Fibroblast of lung (primary cell): Measurements from ENCODE around the gene ZP4. TPM values are rescaled to one million over a fixed set of nuclear protein-coding genes. Genes with fewer than 3 reads are reported as not detected.
A peak's percentile ranks its signal among the peaks of the same experiment; 100 is the strongest.

Experiments used
- DNase-seq, 2 donors: peaks; one replicate each; pipeline versions ENCODE4 v3.0.0 to v3.0.0-alpha.2; 2010; ENCODE audit warnings: low read depth in 2 of 2
- H2AFZ ChIP-seq: 2 replicates; pipeline ENCODE4 v1.5.1; 2012; ENCODE audit warnings: low read length, control low read depth, inconsistent platforms
- H3K27ac ChIP-seq: 2 replicates; pipeline ENCODE4 v1.5.1; 2011; ENCODE audit warnings: low read length, control low read depth; ENCODE audit not compliant: insufficient read depth
- H3K27me3 ChIP-seq: 2 replicates; pipeline ENCODE4 v1.5.1; 2011; ENCODE audit warnings: mild to moderate bottlenecking, low read length; ENCODE audit not compliant: control insufficient read depth, insufficient read depth
- H3K36me3 ChIP-seq: 2 replicates; pipeline ENCODE4 v1.5.1; 2011; ENCODE audit warnings: low read length; ENCODE audit not compliant: control insufficient read depth, insufficient read depth
- H3K4me1 ChIP-seq: 2 replicates; pipeline ENCODE4 v1.5.1; 2011; ENCODE audit warnings: low read length; ENCODE audit not compliant: control insufficient read depth, insufficient read depth; ENCODE audit errors: extremely low read depth
- H3K4me2 ChIP-seq: 2 replicates; pipeline ENCODE4 v1.5.1; 2011; ENCODE audit warnings: low read length, control low read depth; ENCODE audit not compliant: insufficient read depth; ENCODE audit errors: extremely low read depth
- H3K4me3 ChIP-seq, 4 experiments: fragments of 200-600 bp in 1 of 4; sonication (generic) in 1 of 4; replicated peaks in 1 of 4; 2 replicates each; pipeline ENCODE4 v1.5.1; 2011 to 2016; ENCODE audit warnings: low read length in 4 of 4, low read depth in 3 of 4, mild to moderate bottlenecking in 3 of 4, control low read depth in 2 of 4, inconsistent platforms in 1 of 4, mixed read lengths in 1 of 4; ENCODE audit not compliant: insufficient read depth in 1 of 4; ENCODE audit errors: control extremely low read depth in 1 of 4
- H3K79me2 ChIP-seq: 2 replicates; pipeline ENCODE4 v1.5.1; 2012; ENCODE audit warnings: mild to moderate bottlenecking, low read length, inconsistent platforms; ENCODE audit not compliant: control insufficient read depth, insufficient read depth
- H3K9ac ChIP-seq: 2 replicates; pipeline ENCODE4 v1.5.1; 2011; ENCODE audit warnings: mild to moderate bottlenecking, low read length, control low read depth; ENCODE audit not compliant: insufficient read depth
- H3K9me3 ChIP-seq: 2 replicates; pipeline ENCODE4 v1.5.1; 2012; ENCODE audit warnings: low read depth, low read length; ENCODE audit not compliant: control insufficient read depth, insufficient read depth
- H4K20me1 ChIP-seq: 2 replicates; pipeline ENCODE4 v1.5.1; 2011; ENCODE audit warnings: low read length; ENCODE audit not compliant: control insufficient read depth, insufficient read depth; ENCODE audit errors: extremely low read depth
- CTCF ChIP-seq, 2 donors: IDR thresholded peaks in 1 of 2; conservative IDR thresholded peaks in 1 of 2; 1 replicate in 1 of 2; 2 replicates in 1 of 2; pipeline ENCODE4 v1.5.1; 2011 to 2012; ENCODE audit warnings: low read length in 2 of 2, control low read depth in 1 of 2, inconsistent platforms in 1 of 2, low read depth in 1 of 2, mild to moderate bottlenecking in 1 of 2
- EZH2 ChIP-seq: IDR thresholded peaks from 2 replicates; pipeline ENCODE4 v1.5.1; 2012; ENCODE audit warnings: low read length, control low read depth, mild to moderate bottlenecking; ENCODE audit errors: missing control alignments
- polyA plus RNA-seq, 2 donors: library from polyadenylated mRNA; depleted of rRNA in 1 of 2; stranded (reverse) in 1 of 2; unstranded in 1 of 2; fragments of >200 nt; gene quantifications; 2 replicates each; pipeline ENCODE4 v1.2.1, GENCODE V29; 2011 to 2012; ENCODE audit warnings: missing spikeins in 1 of 2
- total RNA-seq: library from RNA; depleted of rRNA; stranded (reverse); fragments of >200 nt; gene quantifications from 2 replicates; pipeline ENCODE4 v1.2.1, GENCODE V29; 2014

Gene ZP4
- total and polyA plus RNA-seq, 2 donors (not counting 1 experiment from before 2014, with no cell fraction given) = not detected

- no peaks in the 10 kb centered on the region for H3K4me1 ChIP-seq
- no peak for DNase-seq
- H3K79me2 ChIP-seq = no peaks in the 10 kb centered on the region
- H3K36me3 ChIP-seq = no peaks in the 10 kb centered on the region
- H3K27me3 ChIP-seq = no peaks in the 10 kb centered on the region
- no peak overlapping the region for H3K4me2 ChIP-seq
- no peaks in the 10 kb centered on the region for H3K9me3 ChIP-seq
- no peak overlapping the region for H3K4me3 ChIP-seq
- no peak overlapping the region for H3K27ac ChIP-seq
- no peak overlapping the region for H2AFZ ChIP-seq
- no peak overlapping the region for H3K9ac ChIP-seq
- TF ChIP-seq CTCF (conservative IDR thresholded peaks at IDR 0.05 in 1 of 2, IDR thresholded peaks at IDR 0.05 in 1 of 2; ENCODE audit: low read depth in 1 of 2, low read length in 2 of 2) = no peak
- H4K20me1 ChIP-seq = no peaks in the 10 kb centered on the region
Measured at GRCh38 chr1:237921306-237921705, 30.6 kb upstream of the ZP4 start.

GRCh38 chr1:237913345-237913744, 22.6 kb upstream of the ZP4 start:
- H3K9ac ChIP-seq = no peak overlapping the region
- H3K27me3 ChIP-seq = no peaks in the 10 kb centered on the region
- H2AFZ ChIP-seq = no peak overlapping the region
- no peak overlapping the region for H3K27ac ChIP-seq
- H3K4me3 ChIP-seq = no peak overlapping the region
- TF ChIP-seq EZH2 (no peak), CTCF (conservative IDR thresholded peaks at IDR 0.05 in 1 of 2, IDR thresholded peaks at IDR 0.05 in 1 of 2; ENCODE audit: low read depth in 1 of 2, low read length in 2 of 2) (no peak)
- no peaks in the 10 kb centered on the region for H4K20me1 ChIP-seq
- no peak for DNase-seq
- H3K4me2 ChIP-seq = no peak overlapping the region
- no peaks in the 10 kb centered on the region for H3K4me1 ChIP-seq
- no peaks in the 10 kb centered on the region for H3K36me3 ChIP-seq
- H3K79me2 ChIP-seq = no peaks in the 10 kb centered on the region
- H3K9me3 ChIP-seq = no peaks in the 10 kb centered on the region

GRCh38 chr1:237911911-237912310, 21.2 kb upstream of the ZP4 start:
- Histone ChIP-seq H3K4me3 (no peak overlapping the region), H3K9ac (no peak overlapping the region), H3K4me2 (no peak overlapping the region), H3K27me3 (no peaks in the 10 kb centered on the region), H3K79me2 (no peaks in the 10 kb centered on the region), H4K20me1 (no peaks in the 10 kb centered on the region), H3K27ac (no peak overlapping the region), H3K4me1 (no peaks in the 10 kb centered on the region), H3K9me3 (no peaks in the 10 kb centered on the region), H2AFZ (no peak overlapping the region), H3K36me3 (no peaks in the 10 kb centered on the region)
- TF ChIP-seq CTCF (conservative IDR thresholded peaks at IDR 0.05 in 1 of 2, IDR thresholded peaks at IDR 0.05 in 1 of 2; ENCODE audit: low read depth in 1 of 2, low read length in 2 of 2) (no peak), EZH2 (no peak)
- peak in 1 of 2 donors; percentile 48 for DNase-seq
